HG03571 (cell line): ENCODE results near the gene OPRL1.

ENCODE experiments used
- ATAC-seq: cut with Tn5 transposase; IDR thresholded peaks from one replicate; pipeline ENCODE4 v1.9.1; 2021; ENCODE audit not compliant: unreplicated experiment

The OPRL1 gene

DNA sequence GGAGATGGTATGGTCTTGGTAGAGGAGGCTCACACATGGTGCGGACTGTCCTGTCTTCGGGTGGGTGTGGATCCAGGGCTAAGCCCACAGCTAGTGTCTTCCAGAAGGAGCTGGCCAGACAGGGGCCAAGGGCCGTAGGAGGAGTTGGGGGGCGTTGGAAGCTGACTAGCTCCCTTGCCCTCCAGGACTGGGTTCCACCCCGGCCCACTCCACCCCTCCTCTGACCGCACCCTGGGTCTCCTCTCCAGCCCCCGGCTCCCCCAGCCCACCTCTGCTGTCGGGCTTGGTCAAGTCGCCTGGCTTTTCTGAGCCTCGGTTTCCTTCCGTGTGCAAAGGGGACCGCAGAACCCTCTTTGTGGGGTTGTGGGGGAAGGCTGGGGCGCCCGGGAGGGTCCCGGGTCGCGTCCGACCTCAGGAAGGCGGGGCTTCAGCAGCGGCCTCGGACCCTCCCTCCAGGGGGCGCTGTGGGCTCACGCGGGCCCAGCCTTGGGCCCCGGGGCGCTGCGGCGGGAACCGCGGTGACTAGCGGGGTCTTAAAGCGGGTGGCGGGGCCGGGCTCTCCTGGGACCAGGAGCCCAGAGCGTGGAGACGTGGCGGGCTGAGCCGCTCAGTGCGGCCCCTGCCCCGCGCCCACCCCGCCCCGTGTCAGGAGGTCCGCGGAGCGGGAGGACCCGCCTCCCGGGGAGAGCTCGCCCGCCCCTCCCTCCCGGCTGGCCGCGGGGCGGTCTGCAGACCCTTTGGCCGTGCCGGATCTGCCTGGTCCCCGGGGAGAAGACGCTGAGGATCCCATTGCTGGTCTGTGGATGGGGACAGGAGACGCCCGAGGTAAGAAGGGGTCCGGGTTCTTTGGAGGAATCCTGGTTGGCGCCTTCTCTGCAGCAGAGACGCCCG lies 22.1 kb downstream of the OPRL1 start:
- ATAC-seq, result no peak

DNA sequence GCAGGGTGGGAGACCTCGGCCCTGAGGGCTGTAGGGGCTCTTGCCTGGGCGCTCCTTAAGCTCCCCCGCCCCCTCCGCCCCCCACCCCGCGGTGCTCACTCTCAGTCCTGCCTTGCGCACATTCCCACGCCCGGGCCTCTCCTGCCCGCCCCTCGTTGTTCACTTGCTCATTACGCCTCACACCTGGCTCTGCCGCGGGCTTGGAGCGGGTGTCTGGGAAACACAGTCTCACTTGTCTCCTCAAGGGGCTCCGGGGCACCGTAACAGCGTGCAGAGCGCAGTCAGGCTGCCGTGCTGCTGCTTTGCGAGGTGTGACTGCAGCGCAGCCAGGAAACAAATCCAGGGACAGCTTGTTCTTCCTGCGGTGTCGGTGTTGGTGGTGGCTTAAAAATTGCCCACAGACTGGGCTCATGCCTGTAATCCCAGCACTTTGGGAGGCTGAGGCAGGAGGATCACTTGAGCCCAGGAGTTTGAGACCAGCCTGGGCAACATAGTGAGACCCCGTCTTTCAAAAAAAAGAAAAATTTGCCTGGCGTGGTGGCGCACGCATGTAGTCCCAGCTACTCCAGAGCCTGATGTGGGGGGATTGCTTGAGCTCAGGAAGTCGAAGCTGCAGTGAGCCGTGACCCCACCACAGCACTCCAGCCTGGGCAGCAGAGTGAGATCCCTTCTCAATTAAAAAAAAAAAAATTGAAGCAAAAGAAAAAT lies 22.9 kb downstream of the OPRL1 start:
- no peak for ATAC-seq

DNA sequence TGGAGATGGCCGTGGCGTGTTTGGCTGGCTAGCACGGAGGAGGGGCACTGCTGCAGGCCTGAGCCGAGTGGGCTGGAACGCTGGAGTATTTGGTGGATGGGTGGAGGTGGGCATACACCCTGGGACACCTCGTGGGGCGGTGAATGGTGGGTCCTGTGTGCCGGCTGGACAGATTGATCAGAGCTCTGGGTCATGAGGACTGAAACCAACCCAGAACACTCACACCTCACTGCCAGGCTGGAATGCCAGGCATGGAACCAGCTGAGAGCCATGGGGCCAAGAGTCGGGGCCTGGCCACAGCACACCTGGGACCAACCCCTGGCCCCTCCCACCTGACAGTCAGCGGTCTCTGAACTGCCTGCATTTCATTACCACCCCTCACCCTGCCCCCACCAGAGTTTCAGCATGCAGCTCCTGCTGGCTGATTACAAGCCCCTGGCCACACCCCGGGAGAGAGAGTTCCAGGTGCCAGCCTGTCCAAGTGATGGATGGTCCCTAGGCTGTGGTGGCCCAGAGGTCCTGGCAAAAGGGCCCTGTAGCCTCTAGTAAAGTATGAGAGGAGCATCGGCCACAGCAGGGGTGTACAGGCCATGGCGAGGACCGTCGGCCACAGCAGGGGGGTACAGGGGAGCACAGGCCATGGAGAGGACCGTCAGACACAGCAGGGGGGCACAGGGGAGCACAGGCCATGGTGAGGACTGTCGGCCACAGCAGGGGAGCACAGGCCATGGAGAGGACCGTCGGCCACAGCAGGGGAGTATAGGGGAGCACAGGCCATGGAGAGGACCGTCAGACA lies 24.2 kb downstream of the OPRL1 start:
- no peak for ATAC-seq

DNA sequence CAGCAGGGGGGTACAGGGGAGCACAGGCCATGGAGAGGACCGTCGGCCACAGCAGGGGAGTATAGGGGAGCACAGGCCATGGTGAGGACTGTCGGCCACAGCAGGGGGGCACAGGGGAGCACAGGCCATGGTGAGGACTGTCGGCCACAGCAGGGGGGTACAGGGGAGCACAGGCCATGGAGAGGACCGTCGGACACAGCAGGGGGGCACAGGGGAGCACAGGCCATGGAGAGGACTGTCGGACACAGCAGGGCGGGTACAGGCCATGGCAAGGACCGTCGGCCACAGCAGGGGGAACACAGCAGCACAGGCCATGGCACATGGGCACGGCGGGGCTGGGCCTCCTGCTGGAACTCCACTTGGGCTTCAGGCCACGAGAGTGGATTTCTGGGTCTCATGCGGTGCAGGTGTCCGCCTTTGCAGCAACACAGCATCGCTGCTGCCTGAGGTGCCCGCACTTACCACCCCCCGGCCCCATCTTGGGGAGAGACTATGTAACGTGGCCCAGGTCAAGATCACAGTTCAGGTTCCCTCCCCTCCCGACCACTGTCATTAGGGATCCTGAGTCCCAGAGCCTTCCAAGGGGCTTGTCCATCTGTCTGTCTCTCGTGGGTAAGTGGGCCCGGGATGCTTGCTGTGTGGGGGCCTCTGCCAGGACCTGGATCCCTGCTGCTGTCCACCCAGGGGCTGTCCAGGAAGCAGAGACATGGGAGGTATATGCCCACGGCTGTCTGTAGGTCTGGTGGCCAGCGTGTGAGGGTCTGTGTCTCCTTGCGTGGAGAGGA lies 25.0 kb downstream of the OPRL1 start:
- no peak for ATAC-seq

DNA sequence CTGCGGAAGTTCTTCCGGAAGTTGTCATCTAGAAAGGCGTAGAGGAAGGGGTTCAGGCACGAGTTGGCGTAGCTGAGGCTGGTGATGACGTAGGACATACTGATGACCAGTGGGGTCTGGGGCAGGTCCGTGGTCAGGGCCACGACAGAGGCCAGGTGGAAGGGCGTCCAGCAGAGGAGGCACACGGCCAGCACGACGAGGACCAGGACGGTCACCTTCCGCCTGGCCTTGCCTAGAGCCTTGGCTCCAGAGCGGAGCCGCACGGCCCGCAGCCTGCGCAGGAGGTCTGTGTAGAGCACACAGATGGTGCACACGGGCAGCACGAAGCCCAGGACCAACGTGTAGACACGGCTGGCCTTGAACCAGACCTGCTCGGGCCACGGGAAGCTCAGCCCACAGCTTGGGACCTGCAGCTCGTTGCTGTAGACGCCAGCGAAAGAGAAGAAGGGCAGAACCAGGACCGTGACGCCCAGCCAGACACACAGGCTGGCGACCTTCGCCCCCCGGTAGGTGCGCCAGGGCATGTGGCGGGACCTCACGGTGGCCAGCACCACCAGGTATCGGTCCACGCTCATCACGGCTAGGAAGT lies 26.1 kb downstream of the OPRL1 start:
- no peak for ATAC-seq

DNA sequence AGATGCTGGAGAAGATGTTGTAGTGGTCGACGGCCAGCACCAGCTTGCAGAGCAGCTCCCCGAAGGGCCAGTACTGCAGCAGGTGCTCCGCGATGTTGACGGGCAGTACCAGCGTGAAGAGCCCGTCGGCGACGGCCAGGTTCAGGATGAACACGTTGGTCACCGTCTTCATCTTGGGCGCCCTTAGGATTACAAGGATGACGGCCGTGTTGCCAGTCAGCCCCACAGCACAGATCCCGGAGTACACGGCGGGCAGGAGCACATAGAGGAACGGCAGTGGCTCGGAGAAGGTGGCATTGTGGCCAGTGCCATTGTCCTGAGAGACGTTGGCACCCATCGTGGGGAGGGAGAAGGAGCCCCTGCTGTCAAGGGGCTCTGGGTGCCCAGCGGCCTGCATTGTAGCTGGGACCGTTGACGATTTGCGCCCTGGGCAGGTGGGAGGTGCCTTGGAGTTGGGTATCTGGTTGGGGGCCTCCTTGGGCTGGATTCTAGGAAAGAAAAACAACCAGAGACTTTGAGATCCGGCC lies 26.6 kb downstream of the OPRL1 start:
- no peak for ATAC-seq

DNA sequence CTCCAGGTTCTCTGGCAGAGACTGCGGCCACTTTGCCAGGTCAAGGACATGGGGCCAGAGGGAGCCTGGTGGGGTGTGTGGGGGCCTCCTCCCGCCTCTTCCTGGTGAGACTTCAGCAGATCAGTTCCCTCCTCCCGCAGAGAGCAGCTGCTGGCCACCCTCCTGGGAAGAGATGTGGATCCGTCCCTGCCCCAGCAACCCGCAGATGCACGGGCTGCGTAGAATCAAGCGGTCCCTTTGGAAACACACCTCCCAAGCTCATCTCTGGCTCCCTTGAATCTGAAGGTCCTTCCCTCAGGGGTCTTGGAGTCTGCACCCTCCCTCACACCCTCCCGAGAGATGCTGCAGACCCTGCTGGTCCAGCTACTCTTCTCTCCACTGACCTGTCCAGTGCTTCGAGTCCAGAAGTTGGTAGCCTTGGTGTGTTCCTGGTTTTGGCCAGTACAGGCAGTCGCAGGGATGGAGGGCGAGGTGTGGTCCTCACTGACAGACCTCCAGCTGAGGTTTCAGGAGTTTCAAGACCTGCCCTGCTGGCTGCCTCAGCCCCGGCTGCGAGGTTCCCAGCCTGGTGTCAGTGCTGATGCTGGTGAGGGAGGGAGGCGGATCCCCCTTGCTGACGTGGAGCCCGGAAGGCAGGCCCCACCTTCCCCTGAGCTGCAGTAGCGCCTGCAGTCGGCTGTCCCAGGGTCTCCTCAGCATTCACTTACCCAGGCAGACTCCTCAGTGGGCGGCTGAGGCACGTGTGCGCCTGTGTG lies 27.3 kb downstream of the OPRL1 start, which contains the start of gene NPBWR2:
Gene NPBWR2, minus strand, starts transcription at position 585 of the 755 bp plus-strand sequence. CDS start 734 bp downstream, outside the sequence.
- no peak for ATAC-seq

DNA sequence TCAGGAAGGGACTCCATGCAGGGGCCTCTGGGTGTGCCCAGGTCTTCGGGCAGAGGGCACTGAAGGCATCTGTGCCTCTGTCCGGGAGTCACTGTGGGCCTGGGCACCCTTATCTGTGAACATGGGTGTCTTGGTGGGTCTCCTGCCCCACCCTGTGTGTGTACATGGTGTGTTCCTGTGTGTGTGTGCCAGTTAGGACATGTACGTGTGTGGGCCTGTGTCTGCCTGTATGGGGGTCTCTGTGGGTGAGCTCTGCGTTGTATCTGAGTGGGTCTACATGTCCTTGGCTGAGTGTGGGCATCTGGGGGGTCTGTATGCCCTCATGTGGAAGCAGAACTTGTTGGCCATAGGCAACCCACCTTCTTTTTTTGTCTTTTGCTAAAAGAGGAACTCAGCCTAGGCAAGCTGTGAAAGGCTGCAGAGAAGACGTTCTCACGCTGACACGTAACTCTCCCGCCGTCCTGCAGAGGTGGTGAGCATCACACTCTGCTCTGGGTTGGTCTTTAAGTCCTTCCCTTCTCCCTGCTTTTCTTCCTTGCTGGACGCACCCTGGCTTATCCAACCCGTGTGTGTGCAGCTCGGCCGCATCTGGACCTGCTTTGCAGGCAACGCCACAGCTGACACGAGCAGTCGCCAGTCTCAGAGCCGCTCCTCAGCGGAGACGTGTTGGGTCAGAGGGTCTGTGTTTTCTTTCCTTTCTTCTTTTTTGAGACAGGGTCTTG lies 28.0 kb downstream of the OPRL1 start:
- ATAC-seq, result no peak

DNA sequence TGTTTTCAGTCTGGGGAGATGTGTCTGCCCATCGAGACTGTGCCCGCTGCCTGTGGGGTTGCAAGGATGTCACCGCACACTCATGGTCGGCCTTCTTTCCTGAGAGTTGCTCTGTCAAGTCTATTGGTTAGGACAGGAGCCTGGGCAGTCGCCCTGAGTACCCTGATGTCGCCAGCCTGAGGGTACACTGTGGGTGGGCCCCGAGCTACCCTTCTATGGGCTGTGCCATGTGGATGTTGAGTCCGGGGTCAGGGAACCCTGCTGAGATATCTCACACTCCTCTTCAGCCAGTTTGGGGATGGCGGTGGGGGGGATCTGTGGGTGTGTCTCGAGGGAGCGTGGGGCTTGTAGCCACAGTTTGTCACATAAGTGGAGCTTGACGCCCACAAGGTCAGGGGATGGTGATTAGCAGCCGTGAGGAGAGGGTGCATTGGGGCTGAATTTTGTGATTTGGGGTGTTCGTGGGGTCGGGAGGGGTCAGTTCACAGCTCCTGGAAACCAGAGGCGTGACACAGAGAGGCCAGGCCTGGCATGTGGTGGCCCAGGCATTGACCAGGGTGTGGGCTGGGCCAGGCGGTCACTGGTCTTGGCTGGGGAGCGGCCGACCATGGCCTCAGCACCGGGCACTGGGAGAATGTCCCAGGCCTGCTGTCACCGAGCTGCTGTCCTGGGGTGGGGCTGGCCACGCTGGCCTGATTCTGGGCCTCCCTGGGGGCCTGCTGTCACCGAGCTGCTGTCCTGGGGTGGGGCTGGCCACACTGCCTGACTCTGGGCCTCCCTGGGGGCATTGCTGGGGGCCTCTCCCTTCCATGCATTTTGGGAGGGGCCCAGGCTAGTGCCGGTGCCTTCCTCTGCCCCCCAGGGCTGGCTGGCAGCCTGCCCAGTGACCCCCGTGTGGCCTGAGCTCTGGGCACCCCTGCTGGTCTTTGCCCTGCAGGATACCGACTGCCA lies 29.1 kb downstream of the OPRL1 start:
- no peak for ATAC-seq

DNA sequence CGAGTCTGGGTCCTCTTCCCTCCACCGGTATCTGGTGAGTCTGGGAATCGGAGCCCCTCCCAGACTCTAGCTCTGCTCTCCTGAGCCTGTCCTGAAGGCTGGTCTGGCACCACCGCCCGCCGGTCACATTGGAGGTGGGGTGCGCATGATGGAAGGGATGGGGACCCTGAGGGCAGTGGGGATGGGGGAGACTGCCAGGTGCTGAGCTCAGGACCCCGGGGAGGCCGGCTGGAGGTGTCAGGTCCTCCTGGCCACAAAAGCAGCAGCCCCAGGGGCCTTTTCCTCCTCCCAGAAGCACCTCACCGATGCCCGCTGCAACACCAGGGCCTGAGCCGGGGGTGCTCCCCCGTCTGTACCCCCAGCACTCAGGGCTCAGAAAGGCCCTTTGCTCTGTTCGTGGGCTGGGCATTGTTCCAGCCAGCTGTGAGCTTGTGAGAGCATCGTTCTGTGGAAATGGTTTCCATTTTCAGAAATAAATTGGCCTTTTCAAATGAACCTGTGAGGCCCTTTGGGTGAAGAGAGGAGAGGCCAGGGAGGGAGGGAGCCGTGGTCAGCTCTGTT lies 30.0 kb downstream of the OPRL1 start:
- ATAC-seq, result no peak

DNA sequence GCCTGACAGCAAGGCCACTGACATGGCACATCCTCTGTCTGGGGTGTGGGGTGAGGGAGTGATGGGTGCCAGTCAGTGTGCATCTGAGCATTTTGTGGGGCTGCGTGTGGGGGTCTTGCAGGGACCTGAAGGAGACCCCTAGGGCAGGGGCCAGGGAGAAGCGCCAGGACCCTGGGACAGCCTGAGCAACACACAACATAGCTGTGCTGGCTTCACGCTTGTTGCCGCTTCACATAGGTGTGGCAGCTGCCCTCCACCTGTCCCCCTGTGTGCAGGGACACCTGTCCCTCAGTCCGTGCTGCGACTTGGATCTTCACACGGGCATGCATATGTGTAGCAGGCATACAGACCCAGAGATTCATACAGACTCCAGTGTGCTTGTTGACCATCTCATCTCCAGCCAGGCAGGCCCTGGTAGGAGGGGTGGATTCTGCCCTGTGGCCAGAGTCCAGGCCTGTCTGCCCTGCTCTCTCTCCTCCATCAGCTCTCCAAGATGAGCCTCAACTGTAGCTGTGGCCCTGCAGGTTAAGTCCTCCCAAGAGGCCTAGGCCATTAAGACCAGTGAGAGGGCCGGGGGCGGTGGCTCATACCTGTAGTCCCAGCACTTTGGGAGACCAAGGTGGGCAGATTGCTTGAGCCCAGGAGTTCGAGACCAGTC lies 30.7 kb downstream of the OPRL1 start:
- ATAC-seq, result no peak

DNA sequence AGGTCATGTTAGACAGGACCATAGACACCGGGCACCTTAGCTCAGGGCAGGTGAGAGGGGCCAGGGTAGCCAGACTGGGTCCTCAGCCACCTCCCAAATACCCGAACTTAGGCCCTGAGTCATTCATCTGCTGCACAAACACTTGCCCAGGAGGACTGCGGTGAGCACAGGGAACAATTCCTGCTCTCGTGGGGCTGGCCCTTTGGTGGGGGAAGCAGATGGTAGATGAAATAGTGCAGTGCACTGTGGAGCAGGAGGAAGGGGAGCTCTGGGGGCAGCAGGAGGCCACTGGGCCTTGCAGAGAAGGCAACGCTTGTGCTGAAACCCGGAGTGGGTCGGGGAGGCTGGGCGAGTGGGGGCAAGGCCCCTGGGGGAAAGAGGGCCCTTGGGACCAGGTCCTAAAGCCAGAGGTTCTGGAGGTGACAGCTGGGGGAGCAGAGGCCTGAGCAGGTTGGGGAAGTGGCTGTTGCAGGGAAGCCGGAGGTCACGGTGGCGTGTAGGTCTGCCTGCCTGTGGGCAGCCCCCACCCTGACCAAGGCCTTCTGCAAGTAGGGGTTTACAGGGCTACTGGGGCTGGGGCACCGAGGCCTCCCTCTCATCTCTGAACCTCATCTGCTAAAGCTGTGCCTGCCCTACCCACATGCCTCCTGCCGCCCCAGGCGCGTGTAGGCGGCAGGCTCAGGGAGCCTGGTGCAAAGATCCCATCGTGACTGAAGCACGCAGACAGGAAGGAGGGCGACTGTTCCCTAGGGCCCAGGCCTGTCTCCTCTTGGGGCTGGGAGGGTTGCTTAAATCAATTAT lies 32.2 kb downstream of the OPRL1 start:
- ATAC-seq, result no peak

DNA sequence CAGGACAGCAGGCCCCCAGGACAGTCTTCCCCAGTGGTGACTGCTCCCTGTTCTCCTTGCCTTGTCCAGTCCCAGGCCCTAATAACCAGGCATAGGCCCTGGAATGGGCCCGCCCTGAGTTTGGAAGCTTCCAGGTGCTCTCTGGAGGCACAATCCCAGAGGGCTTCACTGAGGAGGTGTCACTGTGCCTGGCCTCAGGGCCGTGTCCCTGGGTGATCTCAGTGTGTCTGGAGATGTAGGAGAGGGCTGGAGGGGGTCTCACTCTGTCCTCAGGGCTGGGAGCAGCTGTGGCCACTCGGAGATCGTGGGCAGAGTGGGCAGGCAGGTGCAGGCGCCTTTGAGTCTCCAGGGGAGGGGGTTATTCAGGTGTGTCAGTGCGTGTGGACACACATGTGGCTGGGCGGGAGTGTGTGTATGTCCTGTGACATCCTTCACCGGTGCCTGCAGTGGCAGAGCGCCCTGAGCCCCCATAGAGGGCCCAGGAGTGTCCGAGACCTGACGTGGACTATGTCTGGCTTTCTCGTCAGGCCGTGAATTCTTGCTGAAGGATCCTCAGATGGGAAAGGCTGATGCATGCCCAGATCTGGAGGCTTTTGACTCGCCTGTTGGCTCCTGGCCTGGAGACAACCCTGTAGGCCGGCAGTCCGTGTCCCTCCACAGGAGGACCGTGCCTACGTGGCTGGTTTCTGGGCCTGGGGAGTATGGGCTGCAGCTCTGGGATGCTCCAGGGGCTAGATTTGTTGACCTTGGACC lies 33.0 kb downstream of the OPRL1 start:
- no peak for ATAC-seq

DNA sequence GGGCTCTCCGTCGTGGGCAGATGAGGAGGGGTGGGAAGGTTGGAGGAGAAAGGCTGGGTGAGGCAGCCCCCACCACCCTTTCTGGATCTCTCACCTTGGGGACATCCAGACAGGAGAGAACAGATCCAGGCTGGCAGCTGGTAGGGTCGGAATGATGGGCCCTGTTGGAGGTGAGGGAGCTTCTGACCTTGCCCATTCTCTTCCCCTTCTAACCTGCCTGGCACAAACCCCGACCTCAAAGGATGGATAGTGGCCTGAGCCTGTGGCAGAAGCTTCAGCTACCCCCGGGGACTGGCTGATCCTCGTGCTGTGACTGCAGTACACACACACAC lies 33.5 kb downstream of the OPRL1 start:
- no peak for ATAC-seq

DNA sequence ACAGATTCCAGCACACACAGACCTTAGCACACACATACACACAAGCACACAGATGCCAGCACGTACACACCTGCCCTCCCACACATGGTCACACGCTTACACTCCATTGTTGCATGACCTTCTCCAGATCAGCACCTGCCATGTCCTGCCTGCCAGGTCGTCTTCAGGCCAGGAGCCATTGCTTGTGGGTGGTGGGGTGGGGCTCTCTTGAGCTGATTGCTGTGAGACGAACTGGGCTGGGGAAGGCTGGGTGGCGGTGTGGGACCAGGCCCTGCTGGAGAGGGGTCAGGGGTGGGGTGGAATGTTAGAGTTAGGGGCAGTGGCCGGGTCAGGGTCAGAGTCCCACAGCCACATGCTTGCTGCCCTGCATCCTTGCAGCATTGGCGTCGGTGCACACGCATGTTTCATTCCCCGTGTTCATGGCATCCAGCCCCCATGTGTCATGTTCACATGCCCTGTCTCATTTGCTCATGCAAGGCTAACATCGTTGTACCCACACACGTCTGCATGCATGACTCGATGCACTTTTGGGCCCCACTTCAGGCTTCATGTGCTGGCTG lies 34.0 kb downstream of the OPRL1 start:
- ATAC-seq, result no peak
